Liver (tissue), 9 donors: ENCODE data around the gene MCUR1. TPM values are rescaled to one million over a fixed set of nuclear protein-coding genes. Genes with fewer than 3 reads are reported as not detected.
"Not testable (repeated sequence)": the region's sequence is repeated elsewhere in the genome, so short reads cannot be mapped to it uniquely, and the experiment has no call there.

ENCODE experiments used
- DNase-seq: peaks from one replicate; pipeline ENCODE4 v3.0.0-alpha.2; 2017; ENCODE audit warnings: low spot score
- H3K27ac ChIP-seq, 2 donors: one replicate each; pipeline ENCODE4 v1.7.0; 2013; ENCODE audit warnings: inconsistent platforms in 2 of 2, low read length in 2 of 2, control low read depth in 1 of 2, low read depth in 1 of 2, mild to moderate bottlenecking in 1 of 2
- H3K27me3 ChIP-seq, 4 donors: one replicate each; pipeline versions ENCODE4 v1.6.1 to v1.7.0; 2013; ENCODE audit warnings: low read length in 3 of 4, inconsistent platforms in 1 of 4, mild to moderate bottlenecking in 1 of 4, moderate library complexity in 1 of 4; ENCODE audit not compliant: control insufficient read depth in 4 of 4, insufficient read depth in 4 of 4
- H3K36me3 ChIP-seq, 4 donors: one replicate each; pipeline versions ENCODE4 v1.6.1 to v1.7.0; 2013; ENCODE audit warnings: low read length in 3 of 4, mild to moderate bottlenecking in 3 of 4, low read depth in 1 of 4, moderate library complexity in 1 of 4; ENCODE audit not compliant: control insufficient read depth in 4 of 4, insufficient read depth in 3 of 4
- H3K4me1 ChIP-seq, 4 donors: one replicate each; pipeline versions ENCODE4 v1.6.1 to v1.7.0; 2013; ENCODE audit warnings: low read length in 3 of 4, mild to moderate bottlenecking in 3 of 4, moderate library complexity in 1 of 4; ENCODE audit not compliant: control insufficient read depth in 4 of 4, insufficient read depth in 4 of 4
- H3K4me3 ChIP-seq, 3 donors: one replicate each; pipeline versions ENCODE4 v1.6.1 to v1.7.0; 2013; ENCODE audit warnings: low read length in 3 of 3, control low read depth in 1 of 3, low read depth in 1 of 3, mild to moderate bottlenecking in 1 of 3
- H3K9ac ChIP-seq, 2 donors: one replicate each; pipeline ENCODE4 v1.7.0; 2013; ENCODE audit warnings: low read length in 2 of 2, mild to moderate bottlenecking in 2 of 2, moderate library complexity in 2 of 2, control low read depth in 1 of 2, low read depth in 1 of 2
- H3K9me3 ChIP-seq, 4 donors: one replicate each; pipeline versions ENCODE4 v1.6.1 to v1.7.0; 2013; ENCODE audit warnings: low read length in 3 of 4; ENCODE audit not compliant: control insufficient read depth in 4 of 4
- EGR1 ChIP-seq, 2 donors: IDR thresholded peaks; 2 replicates each; pipeline ENCODE4 v1.6.1; 2016 to 2018; ENCODE audit warnings: antibody characterized with exemption in 2 of 2, low read depth in 2 of 2
- GABPA ChIP-seq, 2 donors: IDR thresholded peaks in 1 of 2; conservative IDR thresholded peaks in 1 of 2; 2 replicates each; pipeline ENCODE4 v1.6.1; 2016; ENCODE audit warnings: antibody characterized with exemption in 2 of 2, mild to moderate bottlenecking in 1 of 2, moderate library complexity in 1 of 2
- HNF4A ChIP-seq, 2 donors: conservative IDR thresholded peaks; 2 replicates each; pipeline ENCODE4 v1.6.1; 2016; ENCODE audit warnings: antibody characterized with exemption in 2 of 2, mild to moderate bottlenecking in 2 of 2
- HNF4G ChIP-seq: IDR thresholded peaks from 2 replicates; pipeline ENCODE4 v1.6.1; 2016; ENCODE audit warnings: antibody characterized with exemption
- JUND ChIP-seq, 2 donors: IDR thresholded peaks; 2 replicates each; pipeline ENCODE4 v1.6.1; 2016; ENCODE audit warnings: antibody characterized with exemption in 2 of 2
- NR2F2 ChIP-seq: IDR thresholded peaks from 2 replicates; pipeline ENCODE4 v1.6.1; 2016; ENCODE audit warnings: antibody characterized with exemption
- RAD21 ChIP-seq, 2 donors: IDR thresholded peaks; 2 replicates each; pipeline ENCODE4 v1.6.1; 2016; ENCODE audit warnings: antibody characterized with exemption in 2 of 2, mild to moderate bottlenecking in 2 of 2
- SP1 ChIP-seq: IDR thresholded peaks from 2 replicates; pipeline ENCODE4 v1.6.1; 2018; ENCODE audit warnings: antibody characterized with exemption, mild to moderate bottlenecking
- TAF1 ChIP-seq: conservative IDR thresholded peaks from 2 replicates; pipeline ENCODE4 v1.6.1; 2016; ENCODE audit warnings: antibody characterized with exemption, mild to moderate bottlenecking
- YY1 ChIP-seq: IDR thresholded peaks from 2 replicates; pipeline ENCODE4 v1.6.1; 2016; ENCODE audit warnings: antibody characterized with exemption, mild to moderate bottlenecking
- WGBS: extraction: QIAGEN DNeasy Blood & Tissue Kit; methylation state at CpG from one replicate; pipeline ENCODE4 v1.1.7; 2013; 5-methylcytosine and 5-hydroxymethylcytosine counted together
- polyA plus RNA-seq, 2 donors: library from polyadenylated mRNA; stranded (reverse) in 1 of 2; unstranded in 1 of 2; fragments of 200-250 nt in 1 of 2; fragments of >200 nt in 1 of 2; fragmentation: Nextera tagmentation in 1 of 2; extraction: Ambion mirVana in 1 of 2; gene quantifications; one replicate each; pipeline versions ENCODE4 v1.2.1 to v1.2.3, GENCODE V29; 2013 to 2015
- total RNA-seq, 2 donors: library from RNA; depleted of rRNA; stranded (reverse); fragments of >200 nt; gene quantifications; one replicate each; pipeline ENCODE4 v1.2.3, GENCODE V29; 2014
- TF ChIP-seq, protein P1 (sequence below): IDR thresholded peaks from 2 replicates; pipeline ENCODE4 v1.6.1; 2016; ENCODE audit warnings: antibody characterized with exemption
- TF ChIP-seq, protein P2 (sequence below): fragments of 150-350 bp; IDR thresholded peaks from 2 replicates; pipeline ENCODE4 v1.5.1; 2017; ENCODE audit warnings: improper control_type of control experiment, low read depth, low read length; ENCODE audit not compliant: missing input control
- donor health status: healthy.
- donor health status: healthy.
- donor health status: healthy.
- donor health status: healthy.
- donor health status: healthy.

Gene MCUR1
- total and polyA plus RNA-seq, 4 donors: 7.3 to 17.3 (median 7.4) TPM

DNA sequence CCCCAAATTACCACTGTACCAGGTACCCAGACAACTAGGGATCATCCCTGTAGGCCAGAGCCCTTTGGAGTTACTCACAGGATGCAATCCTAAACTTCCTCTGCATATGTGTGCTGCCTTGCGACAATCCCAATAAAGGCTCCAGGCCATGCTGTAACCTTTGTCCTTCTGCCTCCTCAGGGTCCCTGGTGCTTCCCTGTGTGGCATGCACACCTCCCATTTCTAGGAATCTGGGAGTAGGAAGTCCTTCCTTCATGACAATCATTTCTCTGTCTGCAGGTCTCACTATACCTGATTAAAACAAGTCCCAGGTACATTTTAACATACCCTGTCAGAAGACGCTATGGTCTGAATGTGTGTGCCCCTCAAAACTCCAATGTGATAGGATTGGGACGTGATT is 37.0 kb upstream of the MCUR1 start:
- H3K27ac ChIP-seq: no peak overlapping the region
- no peaks in the 10 kb centered on the region for H3K36me3 ChIP-seq
- peaks cover 0 to 1% (median 0%) of the 10 kb centered on the region in 4 donors for H3K4me1 ChIP-seq
- no peaks in the 10 kb centered on the region for H3K27me3 ChIP-seq
- no peak overlapping the region for H3K4me3 ChIP-seq
- no peak for DNase-seq
- no peak overlapping the region for H3K9ac ChIP-seq
- WGBS: 93% methylated on average over 3 of the region's 3 CpGs
- TF ChIP-seq EGR1 (IDR thresholded peaks at IDR 0.05; ENCODE audit: low read depth in 2 of 2) (no peak), SP1 (no peak), HNF4A (conservative IDR thresholded peaks at IDR 0.05) (no peak), NR2F2 (no peak), YY1 (no peak), HNF4G (no peak), TAF1 (no peak), JUND (IDR thresholded peaks at IDR 0.05) (no peak), GABPA (IDR thresholded peaks at IDR 0.05 in 1 of 2, conservative IDR thresholded peaks at IDR 0.05 in 1 of 2) (no peak)
- TF ChIP-seq, protein P1, sequence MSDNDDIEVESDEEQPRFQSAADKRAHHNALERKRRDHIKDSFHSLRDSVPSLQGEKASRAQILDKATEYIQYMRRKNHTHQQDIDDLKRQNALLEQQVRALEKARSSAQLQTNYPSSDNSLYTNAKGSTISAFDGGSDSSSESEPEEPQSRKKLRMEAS: no peak
- TF ChIP-seq, protein P2, sequence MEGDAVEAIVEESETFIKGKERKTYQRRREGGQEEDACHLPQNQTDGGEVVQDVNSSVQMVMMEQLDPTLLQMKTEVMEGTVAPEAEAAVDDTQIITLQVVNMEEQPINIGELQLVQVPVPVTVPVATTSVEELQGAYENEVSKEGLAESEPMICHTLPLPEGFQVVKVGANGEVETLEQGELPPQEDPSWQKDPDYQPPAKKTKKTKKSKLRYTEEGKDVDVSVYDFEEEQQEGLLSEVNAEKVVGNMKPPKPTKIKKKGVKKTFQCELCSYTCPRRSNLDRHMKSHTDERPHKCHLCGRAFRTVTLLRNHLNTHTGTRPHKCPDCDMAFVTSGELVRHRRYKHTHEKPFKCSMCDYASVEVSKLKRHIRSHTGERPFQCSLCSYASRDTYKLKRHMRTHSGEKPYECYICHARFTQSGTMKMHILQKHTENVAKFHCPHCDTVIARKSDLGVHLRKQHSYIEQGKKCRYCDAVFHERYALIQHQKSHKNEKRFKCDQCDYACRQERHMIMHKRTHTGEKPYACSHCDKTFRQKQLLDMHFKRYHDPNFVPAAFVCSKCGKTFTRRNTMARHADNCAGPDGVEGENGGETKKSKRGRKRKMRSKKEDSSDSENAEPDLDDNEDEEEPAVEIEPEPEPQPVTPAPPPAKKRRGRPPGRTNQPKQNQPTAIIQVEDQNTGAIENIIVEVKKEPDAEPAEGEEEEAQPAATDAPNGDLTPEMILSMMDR: no peak
- no peaks in the 10 kb centered on the region for H3K9me3 ChIP-seq

DNA sequence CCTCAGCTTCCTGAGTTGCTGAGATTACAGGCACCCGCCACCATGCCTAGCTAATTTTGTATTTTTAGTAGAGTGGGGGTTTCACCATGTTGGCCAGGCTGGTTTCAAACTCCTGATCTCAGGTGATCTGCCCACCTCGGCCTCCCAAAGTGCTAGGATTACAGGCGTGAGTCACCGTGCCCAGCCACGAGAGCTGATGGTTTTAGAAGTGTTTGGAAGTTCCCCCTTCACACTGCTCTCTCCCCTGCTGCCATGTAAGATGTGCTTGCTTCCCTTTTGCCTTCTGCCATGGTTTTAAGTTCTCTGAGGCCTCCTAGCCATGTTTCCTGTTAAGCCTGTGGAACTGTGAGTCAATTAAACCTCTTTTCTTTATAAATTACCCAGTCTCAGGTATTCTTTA is 36.3 kb upstream of the MCUR1 start:
- 92% methylated on average over 5 of the region's 5 CpGs for WGBS

DNA sequence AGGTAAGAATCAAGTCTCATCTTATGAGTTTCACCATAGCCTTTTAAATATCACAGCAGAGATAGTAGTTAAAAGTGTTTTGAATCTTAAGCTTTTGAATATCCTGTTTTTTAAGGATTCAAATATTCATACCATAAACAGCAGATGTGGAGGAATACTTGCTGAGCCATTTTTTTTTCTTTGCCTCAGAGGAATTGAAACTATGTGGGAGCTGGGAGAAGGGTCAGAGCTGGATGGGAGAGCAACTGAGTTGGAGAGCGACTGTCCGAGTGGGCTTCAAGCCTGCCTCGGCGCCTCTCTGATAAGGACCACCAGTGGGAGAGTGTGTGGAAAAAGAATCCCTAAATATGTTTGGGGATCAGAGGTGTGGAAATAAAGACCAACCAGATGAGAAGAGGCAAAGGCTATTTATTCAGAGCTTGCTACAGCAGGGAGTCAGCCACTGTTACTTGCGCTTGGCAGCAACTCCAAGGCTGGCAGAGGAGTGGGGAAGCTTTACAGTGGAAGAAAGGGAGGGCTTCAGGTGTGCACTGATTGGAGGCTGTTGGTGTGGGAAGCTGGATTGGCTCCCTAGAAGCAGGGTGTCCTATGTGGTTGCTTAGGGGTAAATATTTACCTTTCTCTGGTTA is 34.3 kb upstream of the MCUR1 start:
- Histone ChIP-seq H3K4me1 (peaks cover 0 to 1% (median 0%) of the 10 kb centered on the region in 4 donors), H3K9ac (no peak overlapping the region), H3K4me3 (no peak overlapping the region), H3K36me3 (no peaks in the 10 kb centered on the region), H3K9me3 (no peaks in the 10 kb centered on the region), H3K27ac (no peak overlapping the region), H3K27me3 (no peaks in the 10 kb centered on the region)
- WGBS: 72% methylated on average over 5 of the region's 5 CpGs
- TF ChIP-seq JUND (IDR thresholded peaks at IDR 0.05) (no peak), HNF4G (no peak), RAD21 (IDR thresholded peaks at IDR 0.05) (no peak), TAF1 (no peak), SP1 (no peak)
- no peak for DNase-seq

More for the DNA sequence above, 36.3 kb upstream of the MCUR1 start:
- H3K9me3 ChIP-seq, H3K4me1 ChIP-seq, H3K36me3 ChIP-seq, H3K4me3 ChIP-seq, DNase-seq, H3K9ac ChIP-seq, H3K27ac ChIP-seq, H3K27me3 ChIP-seq: not testable (repeated sequence)
